ENCODE results near the gene BTN1A1. TPM values are rescaled to one million over a fixed set of nuclear protein-coding genes. Genes with fewer than 3 reads are reported as not detected.

BTN1A1 gene
- total and polyA plus RNA-seq, 10 of the 15 experiments (the other 5 are each of a cell fraction or from before 2014, with no cell fraction given) = 0.05 to 2.2 (median 0.87) TPM

- TF ChIP-seq FOXM1 (IDR thresholded peaks at IDR 0.05; ENCODE audit: low read depth, low read length) (no peak), POLR2AphosphoS2 (IDR thresholded peaks at IDR 0.05; ENCODE audit: low read depth, low read length) (no peak), NRF1 (conservative IDR thresholded peaks at IDR 0.05; ENCODE audit: low read depth, low read length) (no peak), TAF1 (IDR thresholded peaks at IDR 0.05; ENCODE audit: borderline replicate concordance, low read depth, low read length) (no peak), STAT1 (conservative IDR thresholded peaks at IDR 0.05) (no peak), SIN3A (IDR thresholded peaks at IDR 0.05; ENCODE audit: low read depth, low read length) (no peak), CUX1 (IDR thresholded peaks at IDR 0.05; ENCODE audit: insufficient replicate concordance, low read depth, low read length) (no peak), SUZ12 (IDR thresholded peaks at IDR 0.05; ENCODE audit: unreplicated experiment) (no peak), ATF7 (IDR thresholded peaks at IDR 0.05; ENCODE audit: low read depth) (no peak), TCF7 (IDR thresholded peaks at IDR 0.05; ENCODE audit: borderline replicate concordance) (no peak)
Measured at GRCh38 chr6:26552205-26552604, 52.1 kb downstream of the BTN1A1 start (continued).

Measured in GM12878 (cell line).